ENCODE measurements around the gene IL26.

DNA sequence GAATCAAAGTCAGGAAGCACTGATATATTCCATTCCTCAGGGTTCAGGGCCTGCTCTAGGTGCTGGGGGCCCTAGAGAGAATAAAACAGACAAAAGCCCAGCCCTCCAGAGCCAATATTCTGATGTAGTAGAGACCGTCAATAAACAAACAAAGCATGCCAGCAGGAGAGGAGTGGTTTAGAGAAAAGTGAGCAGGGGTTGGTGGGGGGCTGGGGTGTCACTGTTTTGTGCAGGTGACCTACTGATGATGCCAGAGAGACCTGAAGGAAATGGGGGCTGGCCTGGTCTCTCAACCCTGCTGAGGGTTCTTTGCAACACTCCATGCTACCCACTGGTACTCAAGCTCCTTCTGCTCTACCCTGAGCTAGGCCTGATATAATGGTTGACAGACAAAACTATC lies 26.5 kb downstream of the IL26 start:
- TF ChIP-seq, protein P1, sequence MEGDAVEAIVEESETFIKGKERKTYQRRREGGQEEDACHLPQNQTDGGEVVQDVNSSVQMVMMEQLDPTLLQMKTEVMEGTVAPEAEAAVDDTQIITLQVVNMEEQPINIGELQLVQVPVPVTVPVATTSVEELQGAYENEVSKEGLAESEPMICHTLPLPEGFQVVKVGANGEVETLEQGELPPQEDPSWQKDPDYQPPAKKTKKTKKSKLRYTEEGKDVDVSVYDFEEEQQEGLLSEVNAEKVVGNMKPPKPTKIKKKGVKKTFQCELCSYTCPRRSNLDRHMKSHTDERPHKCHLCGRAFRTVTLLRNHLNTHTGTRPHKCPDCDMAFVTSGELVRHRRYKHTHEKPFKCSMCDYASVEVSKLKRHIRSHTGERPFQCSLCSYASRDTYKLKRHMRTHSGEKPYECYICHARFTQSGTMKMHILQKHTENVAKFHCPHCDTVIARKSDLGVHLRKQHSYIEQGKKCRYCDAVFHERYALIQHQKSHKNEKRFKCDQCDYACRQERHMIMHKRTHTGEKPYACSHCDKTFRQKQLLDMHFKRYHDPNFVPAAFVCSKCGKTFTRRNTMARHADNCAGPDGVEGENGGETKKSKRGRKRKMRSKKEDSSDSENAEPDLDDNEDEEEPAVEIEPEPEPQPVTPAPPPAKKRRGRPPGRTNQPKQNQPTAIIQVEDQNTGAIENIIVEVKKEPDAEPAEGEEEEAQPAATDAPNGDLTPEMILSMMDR (IDR thresholded peaks at IDR 0.05; ENCODE audit: insufficient read depth, low read length), result no peak
- TF ChIP-seq SPI1 (IDR thresholded peaks at IDR 0.05; ENCODE audit: borderline replicate concordance, low read depth) (no peak), GABPA (IDR thresholded peaks at IDR 0.05; ENCODE audit: low read depth) (no peak), POLR2AphosphoS5 (IDR thresholded peaks at IDR 0.05; ENCODE audit: low read depth) (no peak)
- TF ChIP-seq, protein P2, sequence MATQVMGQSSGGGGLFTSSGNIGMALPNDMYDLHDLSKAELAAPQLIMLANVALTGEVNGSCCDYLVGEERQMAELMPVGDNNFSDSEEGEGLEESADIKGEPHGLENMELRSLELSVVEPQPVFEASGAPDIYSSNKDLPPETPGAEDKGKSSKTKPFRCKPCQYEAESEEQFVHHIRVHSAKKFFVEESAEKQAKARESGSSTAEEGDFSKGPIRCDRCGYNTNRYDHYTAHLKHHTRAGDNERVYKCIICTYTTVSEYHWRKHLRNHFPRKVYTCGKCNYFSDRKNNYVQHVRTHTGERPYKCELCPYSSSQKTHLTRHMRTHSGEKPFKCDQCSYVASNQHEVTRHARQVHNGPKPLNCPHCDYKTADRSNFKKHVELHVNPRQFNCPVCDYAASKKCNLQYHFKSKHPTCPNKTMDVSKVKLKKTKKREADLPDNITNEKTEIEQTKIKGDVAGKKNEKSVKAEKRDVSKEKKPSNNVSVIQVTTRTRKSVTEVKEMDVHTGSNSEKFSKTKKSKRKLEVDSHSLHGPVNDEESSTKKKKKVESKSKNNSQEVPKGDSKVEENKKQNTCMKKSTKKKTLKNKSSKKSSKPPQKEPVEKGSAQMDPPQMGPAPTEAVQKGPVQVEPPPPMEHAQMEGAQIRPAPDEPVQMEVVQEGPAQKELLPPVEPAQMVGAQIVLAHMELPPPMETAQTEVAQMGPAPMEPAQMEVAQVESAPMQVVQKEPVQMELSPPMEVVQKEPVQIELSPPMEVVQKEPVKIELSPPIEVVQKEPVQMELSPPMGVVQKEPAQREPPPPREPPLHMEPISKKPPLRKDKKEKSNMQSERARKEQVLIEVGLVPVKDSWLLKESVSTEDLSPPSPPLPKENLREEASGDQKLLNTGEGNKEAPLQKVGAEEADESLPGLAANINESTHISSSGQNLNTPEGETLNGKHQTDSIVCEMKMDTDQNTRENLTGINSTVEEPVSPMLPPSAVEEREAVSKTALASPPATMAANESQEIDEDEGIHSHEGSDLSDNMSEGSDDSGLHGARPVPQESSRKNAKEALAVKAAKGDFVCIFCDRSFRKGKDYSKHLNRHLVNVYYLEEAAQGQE (IDR thresholded peaks at IDR 0.05; ENCODE audit: insufficient replicate concordance, low read depth), result no peak

Data from HL-60 (cell line).